SU-DHL-6 (cell line): ENCODE measurements around the gene MRPS18C.
"Not testable (repeated sequence)": the region's sequence is repeated elsewhere in the genome, so short reads cannot be mapped to it uniquely, and the experiment has no call there.

Source experiments
- H2AFZ ChIP-seq: fragments of 200-600 bp; sonication (generic); 2 replicates; pipeline ENCODE4 v1.6.1; 2014; ENCODE audit warnings: low read depth, mild to moderate bottlenecking, moderate library complexity, mixed read lengths, antibody characterized with exemption, low read length; ENCODE audit not compliant: severe bottlenecking
- H3F3A ChIP-seq: fragments of 200-600 bp; shearing (Covaris generic); 2 replicates; pipeline ENCODE4 v1.6.0; 2016; ENCODE audit warnings: antibody characterized with exemption, mild to moderate bottlenecking; ENCODE audit not compliant: insufficient read depth
- H3K27ac ChIP-seq: fragments of 200-600 bp; sonication (generic); 2 replicates; pipeline ENCODE4 v1.5.1; 2016; ENCODE audit warnings: low read depth, mild to moderate bottlenecking, low read length, moderate library complexity, mixed read lengths
- H3K27me3 ChIP-seq: fragments of 200-600 bp; sonication (generic), shearing (Covaris generic); 2 replicates; pipeline ENCODE4 v1.6.0; 2014; ENCODE audit warnings: mild to moderate bottlenecking, low read length
- H3K36me3 ChIP-seq: fragments of 200-600 bp; sonication (generic); 2 replicates; pipeline ENCODE4 v1.6.1; 2014; ENCODE audit warnings: mild to moderate bottlenecking, low read length, mixed read lengths
- H3K4me2 ChIP-seq: fragments of 300-600, 200-600 bp; shearing (Covaris generic), sonication (generic); 2 replicates; pipeline ENCODE4 v1.6.0; 2014; ENCODE audit warnings: low read length, low read depth, mild to moderate bottlenecking; ENCODE audit not compliant: poor library complexity, severe bottlenecking
- H3K4me3 ChIP-seq: fragments of 200-600 bp; sonication (generic); 2 replicates; pipeline ENCODE4 v1.5.1; 2014; ENCODE audit warnings: antibody characterized with exemption, low read length, mild to moderate bottlenecking, mixed read lengths; ENCODE audit not compliant: insufficient read depth, poor library complexity, severe bottlenecking
- H3K79me2 ChIP-seq: fragments of 200-600 bp; sonication (generic); 2 replicates; pipeline ENCODE4 v1.6.1; 2014; ENCODE audit warnings: mild to moderate bottlenecking, low read length, moderate library complexity; ENCODE audit not compliant: insufficient read depth
- H3K9ac ChIP-seq: fragments of 200-600 bp; sonication (generic); 2 replicates; pipeline ENCODE4 v1.7.0; 2014; ENCODE audit warnings: mild to moderate bottlenecking, low read length
- H3K9me2 ChIP-seq: fragments of 200-600 bp; sonication (generic); replicated peaks from 2 replicates; pipeline ENCODE4 v1.6.1; 2014; ENCODE audit warnings: low read length; ENCODE audit not compliant: insufficient read depth
- H3K9me3 ChIP-seq: fragments of 200-600 bp; sonication (generic); 2 replicates; pipeline ENCODE4 v1.6.1; 2014; ENCODE audit warnings: low read length, mixed read lengths; ENCODE audit not compliant: insufficient read depth
- H4K20me1 ChIP-seq: fragments of 200-600 bp; sonication (generic); 2 replicates; pipeline ENCODE4 v1.6.1; 2014; ENCODE audit warnings: low read depth, mild to moderate bottlenecking, antibody characterized with exemption, low read length, moderate library complexity, mixed read lengths
- EZH2phosphoT487 ChIP-seq: fragments of 200-600 bp; sonication (generic), shearing (Covaris generic); conservative IDR thresholded peaks from 2 replicates; pipeline ENCODE4 v1.6.1; 2018; ENCODE audit warnings: mild to moderate bottlenecking, antibody characterized with exemption, low read length, moderate library complexity, mixed read lengths
- TF ChIP-seq, protein P1 (sequence below): fragments of 200-600 bp; sonication (generic); IDR thresholded peaks from one replicate; pipeline ENCODE4 v1.5.1; 2017; ENCODE audit warnings: antibody characterized with exemption, mild to moderate bottlenecking, low read length, moderate library complexity; ENCODE audit not compliant: insufficient read depth, poor library complexity, severe bottlenecking

MRPS18C gene

DNA sequence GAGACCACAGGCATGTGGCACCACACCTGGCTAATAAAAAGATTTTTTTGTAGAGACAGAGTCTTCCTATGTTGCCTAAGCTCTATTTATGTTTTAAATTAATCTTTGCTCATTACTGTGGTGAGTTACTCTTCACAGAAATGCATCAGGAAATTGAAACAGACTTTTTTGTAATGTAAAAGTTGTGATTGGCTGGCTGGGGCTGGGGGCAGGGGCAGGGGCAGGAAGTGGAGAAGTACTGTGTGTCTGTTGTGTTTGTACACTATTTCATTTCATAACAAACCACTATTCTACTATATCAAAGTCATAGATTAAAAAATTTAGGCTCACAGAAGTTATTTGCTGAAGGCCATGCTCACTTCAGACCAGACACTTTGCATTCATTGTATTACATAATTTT, 48.1 kb downstream of the MRPS18C start:
- Histone ChIP-seq H3K9ac (no peak overlapping the region), H4K20me1 (no peaks in the 10 kb centered on the region), H3K4me3 (no peak overlapping the region), H3F3A (no peaks in the 10 kb centered on the region), H3K4me2 (no peak overlapping the region), H3K9me2 (no peaks in the 10 kb centered on the region), H3K27me3 (no peaks in the 10 kb centered on the region), H3K36me3 (no peaks in the 10 kb centered on the region), H3K79me2 (no peaks in the 10 kb centered on the region), H2AFZ (peak overlapping the region; percentile 39), H3K27ac (no peak overlapping the region), H3K9me3 (no peaks in the 10 kb centered on the region)
- TF ChIP-seq, protein P1, sequence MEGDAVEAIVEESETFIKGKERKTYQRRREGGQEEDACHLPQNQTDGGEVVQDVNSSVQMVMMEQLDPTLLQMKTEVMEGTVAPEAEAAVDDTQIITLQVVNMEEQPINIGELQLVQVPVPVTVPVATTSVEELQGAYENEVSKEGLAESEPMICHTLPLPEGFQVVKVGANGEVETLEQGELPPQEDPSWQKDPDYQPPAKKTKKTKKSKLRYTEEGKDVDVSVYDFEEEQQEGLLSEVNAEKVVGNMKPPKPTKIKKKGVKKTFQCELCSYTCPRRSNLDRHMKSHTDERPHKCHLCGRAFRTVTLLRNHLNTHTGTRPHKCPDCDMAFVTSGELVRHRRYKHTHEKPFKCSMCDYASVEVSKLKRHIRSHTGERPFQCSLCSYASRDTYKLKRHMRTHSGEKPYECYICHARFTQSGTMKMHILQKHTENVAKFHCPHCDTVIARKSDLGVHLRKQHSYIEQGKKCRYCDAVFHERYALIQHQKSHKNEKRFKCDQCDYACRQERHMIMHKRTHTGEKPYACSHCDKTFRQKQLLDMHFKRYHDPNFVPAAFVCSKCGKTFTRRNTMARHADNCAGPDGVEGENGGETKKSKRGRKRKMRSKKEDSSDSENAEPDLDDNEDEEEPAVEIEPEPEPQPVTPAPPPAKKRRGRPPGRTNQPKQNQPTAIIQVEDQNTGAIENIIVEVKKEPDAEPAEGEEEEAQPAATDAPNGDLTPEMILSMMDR = no peak
- no peak for TF ChIP-seq EZH2phosphoT487

DNA sequence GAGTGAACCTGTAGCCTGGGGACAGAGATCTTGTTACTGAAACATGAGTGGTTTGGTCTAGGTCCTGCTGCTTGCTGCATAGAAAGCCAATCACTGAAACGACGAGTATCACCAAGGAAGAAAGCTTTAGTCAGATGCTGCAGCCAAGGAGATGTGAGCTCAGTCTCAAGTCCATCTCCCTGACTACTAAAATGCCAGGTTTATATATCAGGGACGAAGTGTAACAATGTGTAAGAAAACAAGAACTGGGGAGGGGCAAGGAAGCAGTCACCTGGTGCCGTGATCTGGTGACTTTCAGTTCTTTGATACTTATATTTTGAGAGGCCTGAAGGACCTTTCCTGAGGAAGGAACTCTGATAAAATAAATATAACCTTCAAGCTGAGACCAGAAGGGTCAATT, 48.6 kb downstream of the MRPS18C start:
- Histone ChIP-seq H3K9me2 (no peaks in the 10 kb centered on the region), H3F3A (no peaks in the 10 kb centered on the region), H3K27me3 (no peaks in the 10 kb centered on the region), H3K4me2 (no peak overlapping the region), H3K4me3 (no peak overlapping the region), H3K27ac (no peak overlapping the region), H3K79me2 (no peaks in the 10 kb centered on the region), H3K9ac (no peak overlapping the region), H4K20me1 (no peaks in the 10 kb centered on the region), H3K36me3 (no peaks in the 10 kb centered on the region), H2AFZ (peak overlapping the region; percentile 39), H3K9me3 (no peaks in the 10 kb centered on the region)
- TF ChIP-seq EZH2phosphoT487 = no peak
- TF ChIP-seq, protein P1 = no peak

DNA sequence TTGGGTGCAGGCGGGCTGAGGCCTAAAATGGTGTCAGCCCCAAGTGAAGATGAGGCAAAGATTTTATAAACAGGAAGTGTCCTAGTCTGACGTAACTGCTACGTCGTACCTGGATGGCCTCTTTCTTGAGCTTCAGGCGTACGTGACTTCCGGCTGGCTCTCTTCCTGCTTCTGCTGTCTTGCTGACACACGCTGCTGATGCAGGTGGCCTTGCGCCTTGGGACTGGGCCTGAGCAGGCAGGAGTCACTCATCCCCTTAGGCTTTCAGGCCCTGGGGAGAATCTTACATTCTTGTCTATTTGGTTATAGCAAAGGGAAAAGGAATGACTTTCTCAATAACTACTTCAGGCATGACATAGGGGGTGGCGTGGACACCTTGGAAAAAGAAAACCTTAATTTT, 49.1 kb downstream of the MRPS18C start:
- H3K9me3 ChIP-seq = no peaks in the 10 kb centered on the region
- H3K4me2 ChIP-seq = no peak overlapping the region
- H3K4me3 ChIP-seq = no peak overlapping the region
- H4K20me1 ChIP-seq = no peaks in the 10 kb centered on the region
- no peaks in the 10 kb centered on the region for H3K79me2 ChIP-seq
- H3K27me3 ChIP-seq = no peaks in the 10 kb centered on the region
- no peak overlapping the region for H3K27ac ChIP-seq
- no peaks in the 10 kb centered on the region for H3F3A ChIP-seq
- no peak overlapping the region for H2AFZ ChIP-seq
- no peaks in the 10 kb centered on the region for H3K9me2 ChIP-seq
- TF ChIP-seq, protein P1 = no peak
- TF ChIP-seq EZH2phosphoT487 = no peak
- H3K9ac ChIP-seq = no peak overlapping the region
- H3K36me3 ChIP-seq = no peaks in the 10 kb centered on the region

DNA sequence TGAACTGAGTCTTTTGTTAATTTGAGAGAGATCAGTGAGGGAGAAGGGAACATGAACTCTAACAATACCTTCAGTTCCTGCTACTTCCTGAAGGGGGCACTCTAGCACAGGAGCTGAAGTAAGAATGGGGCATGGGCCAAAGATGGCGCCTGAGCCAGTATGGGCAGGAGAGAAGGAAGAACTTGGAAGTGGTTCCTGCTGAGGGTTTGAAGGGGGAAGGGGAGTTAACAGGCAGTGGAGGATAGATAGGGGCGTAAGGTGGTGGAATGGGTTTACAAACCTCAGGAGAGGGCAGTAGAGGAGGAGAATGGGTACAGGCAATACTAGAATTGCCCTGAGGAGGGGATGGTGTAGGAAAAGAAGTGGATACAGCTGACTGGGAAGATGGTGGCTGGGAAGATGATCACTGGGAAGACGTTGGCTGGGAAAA, 53.3 kb downstream of the MRPS18C start:
- not testable (repeated sequence) for H3K9me2 ChIP-seq, H3K9me3 ChIP-seq, H3K27ac ChIP-seq, H2AFZ ChIP-seq, H3F3A ChIP-seq, H3K4me3 ChIP-seq, H3K27me3 ChIP-seq, H3K9ac ChIP-seq, H3K4me2 ChIP-seq, H3K79me2 ChIP-seq, H3K36me3 ChIP-seq, H4K20me1 ChIP-seq
- TF ChIP-seq, protein P1 = peak; percentile 34
